ENCODE data around the gene LAPTM5. TPM values are rescaled to one million over a fixed set of nuclear protein-coding genes. Genes with fewer than 3 reads are reported as not detected.

Gene LAPTM5
- total and polyA plus RNA-seq, 4 donors, result 18.0 to 46.2 (median 28.1) TPM

GRCh38 chr1:30798389-30799232, 41.0 kb upstream of the LAPTM5 start:
- Histone ChIP-seq H3K9ac (ENCODE audit: low read depth in 1 of 2, low read length in 2 of 2) (no peak overlapping the region), H3K36me3 (ENCODE audit: control insufficient read depth in 4 of 4, insufficient read depth in 3 of 4, low read depth in 1 of 4, low read length in 3 of 4) (no peaks in the 10 kb centered on the region), H3K4me3 (ENCODE audit: low read depth in 1 of 3, low read length in 3 of 3) (no peak overlapping the region), H3K27me3 (ENCODE audit: control insufficient read depth in 4 of 4, insufficient read depth in 4 of 4, low read length in 3 of 4) (no peaks in the 10 kb centered on the region), H3K4me1 (ENCODE audit: control insufficient read depth in 4 of 4, insufficient read depth in 4 of 4, low read length in 3 of 4) (peaks cover 0 to 4% (median 2%) of the 10 kb centered on the region in 4 donors), H3K27ac (ENCODE audit: low read depth in 1 of 2, low read length in 2 of 2) (no peak overlapping the region), H3K9me3 (ENCODE audit: control insufficient read depth in 4 of 4, low read length in 3 of 4) (no peaks in the 10 kb centered on the region)
- 75% methylated on average over 9 of the region's 9 CpGs for WGBS
- TF ChIP-seq NR2F2 (IDR thresholded peaks at IDR 0.05) (no peak), EGR1 (IDR thresholded peaks at IDR 0.05; ENCODE audit: low read depth in 2 of 2) (no peak), REST (IDR thresholded peaks at IDR 0.05) (no peak), FOXA1 (IDR thresholded peaks at IDR 0.05) (no peak), JUND (IDR thresholded peaks at IDR 0.05) (no peak), HNF4G (IDR thresholded peaks at IDR 0.05) (no peak), RXRA (IDR thresholded peaks at IDR 0.05) (peak in 1 of 2 donors; percentile 35), YY1 (IDR thresholded peaks at IDR 0.05) (no peak)
- DNase-seq (ENCODE audit: low spot score), result no peak

GRCh38 chr1:30795026-30795425, 37.5 kb upstream of the LAPTM5 start:
- Histone ChIP-seq H3K9me3 (ENCODE audit: control insufficient read depth in 4 of 4, low read length in 3 of 4) (no peaks in the 10 kb centered on the region), H3K4me3 (ENCODE audit: low read depth in 1 of 3, low read length in 3 of 3) (no peak overlapping the region), H3K27me3 (ENCODE audit: control insufficient read depth in 4 of 4, insufficient read depth in 4 of 4, low read length in 3 of 4) (no peaks in the 10 kb centered on the region), H3K4me1 (ENCODE audit: control insufficient read depth in 4 of 4, insufficient read depth in 4 of 4, low read length in 3 of 4) (peaks cover 0 to 3% (median 0%) of the 10 kb centered on the region in 4 donors), H3K9ac (ENCODE audit: low read depth in 1 of 2, low read length in 2 of 2) (no peak overlapping the region), H3K36me3 (ENCODE audit: control insufficient read depth in 4 of 4, insufficient read depth in 3 of 4, low read depth in 1 of 4, low read length in 3 of 4) (no peaks in the 10 kb centered on the region), H3K27ac (ENCODE audit: low read depth in 1 of 2, low read length in 2 of 2) (no peak overlapping the region)
- no peak for DNase-seq (ENCODE audit: low spot score)
- no peak for TF ChIP-seq CTCF (IDR thresholded peaks at IDR 0.05; ENCODE audit: low read depth, low read length, missing input control)
- TF ChIP-seq ZBTB33 (IDR thresholded peaks at IDR 0.05), result no peak
- TF ChIP-seq HNF4A (conservative IDR thresholded peaks at IDR 0.05), result no peak
- no peak for TF ChIP-seq GABPA (IDR thresholded peaks at IDR 0.05 in 1 of 2, conservative IDR thresholded peaks at IDR 0.05 in 1 of 2)
- TF ChIP-seq FOXA2 (IDR thresholded peaks at IDR 0.05), result no peak
- TF ChIP-seq SP1 (IDR thresholded peaks at IDR 0.05), result no peak
- TF ChIP-seq FOXA1 (IDR thresholded peaks at IDR 0.05), result no peak
- TF ChIP-seq JUND (IDR thresholded peaks at IDR 0.05), result no peak
- TF ChIP-seq NR2F2 (IDR thresholded peaks at IDR 0.05), result no peak
- WGBS, result 77% methylated on average over 5 of the region's 5 CpGs
